HFFc6 (cell line): ENCODE measurements around the gene MYCL. TPM values are rescaled to one million over a fixed set of nuclear protein-coding genes. Genes with fewer than 3 reads are reported as not detected.
A peak's percentile ranks its signal among the peaks of the same experiment; 100 is the strongest.
"Not testable (repeated sequence)": the region's sequence is repeated elsewhere in the genome, so short reads cannot be mapped to it uniquely, and the experiment has no call there.

Experiments used
- DNase-seq: peaks from one replicate; pipeline ENCODE4 v3.0.0-alpha.2; 2018
- H3K27ac Mint-ChIP-seq: 2 replicates; pipeline ENCODE4 v1.8.0; 2020; ENCODE audit warnings: mild to moderate bottlenecking, mixed read lengths
- H3K27me3 Mint-ChIP-seq: 2 replicates; pipeline ENCODE4 v1.8.0; 2021; ENCODE audit warnings: mild to moderate bottlenecking, moderate library complexity, mixed read lengths; ENCODE audit not compliant: insufficient read depth
- H3K36me3 Mint-ChIP-seq: 2 replicates; pipeline ENCODE4 v1.8.0; 2021; ENCODE audit warnings: low read depth, mixed read lengths
- H3K4me1 Mint-ChIP-seq: 2 replicates; pipeline ENCODE4 v1.8.0; 2020; ENCODE audit warnings: low read depth, mixed read lengths
- H3K4me3 Mint-ChIP-seq: 2 replicates; pipeline ENCODE4 v1.8.0; 2020; ENCODE audit warnings: mild to moderate bottlenecking, moderate library complexity, mixed read lengths
- H3K9me3 Mint-ChIP-seq: 2 replicates; pipeline ENCODE4 v1.8.0; 2020; ENCODE audit warnings: mild to moderate bottlenecking, mixed read lengths
- CTCF ChIP-seq: fragments of 200-600 bp; sonication (generic); IDR thresholded peaks from 2 replicates; pipeline ENCODE4 v1.5.0; 2021; ENCODE audit warnings: antibody characterized with exemption, mild to moderate bottlenecking
- total RNA-seq, 6 experiments: library from RNA; stranded (reverse); fragmentation: NEBNext Ultra II Directional; extraction: Animal tissue kit (Norgen Biotek cat#: 25700); gene quantifications; 2 replicates in 1 of 6; 3 replicates in 5 of 6; pipeline ENCODE4 v1.2.3, GENCODE V29; 2021

MYCL gene
- total RNA-seq, 6 experiments from 2014 or later, result 0.17 to 0.52 (median 0.21) TPM

GRCh38 chr1:39877231-39877778, 24.4 kb downstream of the MYCL start:
- Mint-ChIP-seq H3K4me1 (peaks cover 43% of the 10 kb centered on the region), H3K27me3 (no peaks in the 10 kb centered on the region), H3K36me3 (peaks cover 16% of the 10 kb centered on the region), H3K27ac (peak overlapping the region; percentile 42), H3K9me3 (no peaks in the 10 kb centered on the region), H3K4me3 (no peak overlapping the region)
- DNase-seq, result no peak
- TF ChIP-seq CTCF, result no peak

- peaks cover 41% of the 10 kb centered on the region for H3K4me1 Mint-ChIP-seq
- DNase-seq, result no peak
- no peak overlapping the region for H3K4me3 Mint-ChIP-seq
- no peaks in the 10 kb centered on the region for H3K27me3 Mint-ChIP-seq
- no peak for TF ChIP-seq CTCF
- 0 out of 2 replicates have a peak overlapping the region, but pooled peaks have one; percentile 24 for H3K27ac Mint-ChIP-seq
- no peaks in the 10 kb centered on the region for H3K9me3 Mint-ChIP-seq
- H3K36me3 Mint-ChIP-seq, result peaks cover 4% of the 10 kb centered on the region
These were observed 25.6 kb downstream of the MYCL start for GRCh38 chr1:39876144-39876543.

GRCh38 chr1:39872698-39873097, 29.0 kb downstream of the MYCL start:
- Mint-ChIP-seq H3K4me1 (peaks cover 32% of the 10 kb centered on the region), H3K27me3 (no peaks in the 10 kb centered on the region), H3K4me3 (no peak overlapping the region), H3K36me3 (peaks cover 12% of the 10 kb centered on the region; the same call in 1 of the 2 replicates), H3K27ac (no peak overlapping the region), H3K9me3 (no peaks in the 10 kb centered on the region)
- no peak for DNase-seq
- no peak for TF ChIP-seq CTCF

GRCh38 chr1:39871796-39872195, 29.9 kb downstream of the MYCL start:
- DNase-seq, result no peak
- Mint-ChIP-seq H3K4me3 (no peak overlapping the region), H3K4me1 (peaks cover 32% of the 10 kb centered on the region), H3K9me3 (no peaks in the 10 kb centered on the region), H3K27ac (peak overlapping the region; percentile 19; the same call in 1 of the 2 replicates), H3K36me3 (peaks cover 12% of the 10 kb centered on the region; the same call in 1 of the 2 replicates), H3K27me3 (no peaks in the 10 kb centered on the region)
- TF ChIP-seq CTCF, result no peak

- not testable (repeated sequence) for H3K27me3 Mint-ChIP-seq, H3K4me3 Mint-ChIP-seq, H3K27ac Mint-ChIP-seq, H3K9me3 Mint-ChIP-seq, DNase-seq
- Mint-ChIP-seq H3K36me3 (peaks cover 12% of the 10 kb centered on the region; the same call in 1 of the 2 replicates), H3K4me1 (peaks cover 39% of the 10 kb centered on the region)
These were observed 30.7 kb downstream of the MYCL start for GRCh38 chr1:39871043-39871442.

GRCh38 chr1:39869538-39870112, 32.1 kb downstream of the MYCL start:
- H3K9me3 Mint-ChIP-seq, DNase-seq, H3K27ac Mint-ChIP-seq, H3K4me3 Mint-ChIP-seq, H3K27me3 Mint-ChIP-seq: not testable (repeated sequence)
- H3K36me3 Mint-ChIP-seq, result peaks cover 13% of the 10 kb centered on the region
- H3K4me1 Mint-ChIP-seq, result peaks cover 51% of the 10 kb centered on the region
